ENCODE data around the gene ARHGAP42.

Gene ARHGAP42

DNA sequence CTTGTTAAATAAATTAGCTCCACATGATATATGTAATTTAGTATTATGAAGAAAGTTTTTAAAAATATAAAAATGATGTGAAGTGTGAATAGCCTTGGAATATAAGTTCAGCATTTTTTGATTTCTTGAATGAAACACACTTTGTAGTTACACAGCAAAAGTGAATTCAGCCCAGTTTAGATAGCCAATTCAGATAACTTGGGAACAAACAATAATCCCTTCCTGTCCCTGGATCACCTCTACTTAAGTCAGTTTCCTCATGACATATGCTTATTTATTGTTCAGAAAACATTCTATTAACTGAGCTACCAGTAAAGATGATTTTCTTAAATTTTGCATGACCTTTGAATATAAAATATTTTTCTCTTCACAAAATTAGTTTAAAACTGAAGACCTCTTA, 335.2 kb downstream of the ARHGAP42 start:
- DNase-seq (ENCODE audit: low spot score), result no peak

- no peak for DNase-seq (ENCODE audit: low spot score)
These were observed 341.6 kb downstream of the ARHGAP42 start for GRCh38 chr11:101028644-101029043.

DNA sequence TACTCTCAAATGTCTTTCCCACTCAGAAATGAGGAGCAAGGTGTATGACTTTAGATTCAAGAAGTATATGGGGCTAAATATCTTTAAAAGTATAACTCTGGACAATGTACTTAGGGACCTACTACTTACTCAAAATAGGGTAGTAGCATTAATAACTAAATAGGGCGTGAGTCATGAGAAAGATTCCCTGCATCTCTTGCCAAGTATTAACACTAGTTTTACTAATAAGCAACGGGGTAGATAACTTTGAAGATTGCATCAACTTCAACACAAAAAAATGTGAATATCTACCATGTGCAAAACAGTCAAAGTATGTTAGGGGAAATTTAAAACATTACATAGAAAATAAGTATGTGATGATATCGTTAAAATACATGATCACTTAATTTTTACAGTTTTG, 342.9 kb downstream of the ARHGAP42 start:
- DNase-seq (ENCODE audit: low spot score), result no peak

DNA sequence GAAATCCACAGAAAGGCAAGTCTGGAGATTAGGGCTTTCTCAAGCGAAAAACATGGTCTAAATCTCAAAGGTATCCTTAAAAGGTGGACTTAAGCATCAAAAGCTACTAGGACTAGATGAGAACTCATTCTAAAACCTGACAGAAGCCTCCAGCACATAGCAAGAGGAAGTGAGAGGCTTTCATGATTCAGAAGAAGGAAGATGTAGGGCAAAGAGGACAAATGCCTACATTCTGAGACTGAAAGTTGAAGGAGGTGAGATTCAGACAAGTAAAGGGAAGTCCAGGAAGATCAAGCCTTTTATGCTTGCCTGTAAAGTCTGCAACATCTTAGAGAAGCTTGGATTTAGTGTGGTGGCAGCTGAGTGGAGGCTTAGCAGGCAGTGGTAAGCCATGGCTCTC, 343.6 kb downstream of the ARHGAP42 start:
- DNase-seq (ENCODE audit: low spot score), result no peak

DNA sequence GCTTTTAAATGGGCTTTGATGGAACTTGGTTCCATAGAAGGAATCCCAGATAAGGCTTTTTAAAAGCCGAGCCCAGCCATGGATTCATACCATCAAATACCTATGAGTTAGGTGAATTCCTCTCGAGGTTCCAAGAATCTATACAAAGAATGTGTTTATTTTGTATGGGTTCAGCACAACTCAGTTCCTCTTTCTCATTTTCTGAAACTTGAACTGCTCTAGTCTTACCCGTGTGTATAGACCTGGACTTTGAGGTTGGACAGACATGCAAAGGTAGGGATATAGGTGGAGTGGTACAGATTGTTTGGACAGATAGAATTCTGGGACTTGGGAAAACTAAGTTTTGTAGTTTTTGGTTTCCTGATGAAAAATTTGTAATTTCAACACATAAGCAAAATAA, 344.6 kb downstream of the ARHGAP42 start:
- DNase-seq (ENCODE audit: low spot score), result no peak

DNA sequence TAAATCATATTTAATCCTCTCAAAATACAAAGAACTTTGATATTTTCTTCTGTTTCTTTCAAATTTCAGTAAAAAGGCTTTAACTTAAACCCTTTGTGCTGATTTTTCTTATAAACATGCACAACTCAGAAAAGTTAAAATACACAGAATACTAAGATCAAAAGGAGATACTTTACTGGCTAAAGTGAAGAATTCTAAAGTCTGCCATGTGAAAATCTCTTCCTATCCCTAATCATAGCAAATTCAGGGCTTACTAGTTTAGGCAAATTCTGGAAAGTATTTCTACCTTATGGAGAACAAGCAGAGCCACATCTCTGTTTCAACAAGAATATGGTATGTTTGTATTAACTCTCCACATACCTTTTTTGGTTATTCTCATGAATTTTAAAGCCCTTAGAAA, 345.9 kb downstream of the ARHGAP42 start:
- DNase-seq (ENCODE audit: low spot score), result no peak

DNA sequence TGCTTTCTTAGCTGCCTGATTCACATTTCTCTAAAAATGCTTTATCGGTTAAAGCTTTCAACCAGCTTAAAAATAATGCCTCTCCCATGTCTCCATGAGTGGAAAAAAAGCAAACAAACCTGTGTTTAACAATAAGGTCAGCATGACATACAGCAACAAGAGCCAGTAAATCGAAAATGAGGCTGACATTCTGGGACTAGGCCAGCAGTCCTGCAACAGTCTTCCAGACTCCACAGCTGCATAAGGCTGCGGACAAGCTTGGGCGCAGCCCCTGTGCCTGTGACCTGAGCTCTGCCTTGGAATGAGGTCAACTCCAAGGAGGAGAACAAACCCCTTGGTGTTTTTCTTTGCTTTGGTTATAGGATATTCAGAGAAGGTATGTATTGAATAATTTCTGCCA, 347.0 kb downstream of the ARHGAP42 start:
- DNase-seq (ENCODE audit: low spot score), result no peak

DNA sequence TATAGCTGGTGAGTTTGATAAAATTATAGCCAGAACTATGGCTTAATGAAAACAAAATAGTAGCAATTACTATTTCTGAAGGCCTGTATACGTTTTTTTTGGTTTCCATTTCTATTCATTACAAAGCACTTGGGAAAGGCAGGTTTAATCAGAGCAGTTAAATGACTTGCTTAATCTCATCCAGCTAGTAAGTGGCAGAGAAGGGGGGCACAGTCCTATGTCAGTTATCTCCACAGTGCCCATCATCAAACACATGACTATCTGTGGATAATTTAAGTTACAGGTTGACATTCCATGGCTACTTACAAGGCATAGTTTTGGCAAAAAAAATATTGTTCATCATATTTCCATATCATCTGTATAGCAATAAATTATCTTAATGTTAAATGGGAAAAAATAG, 348.8 kb downstream of the ARHGAP42 start:
- no peak for DNase-seq (ENCODE audit: low spot score)
